Measurements from ENCODE around the gene CACNA1I.

The CACNA1I gene

DNA sequence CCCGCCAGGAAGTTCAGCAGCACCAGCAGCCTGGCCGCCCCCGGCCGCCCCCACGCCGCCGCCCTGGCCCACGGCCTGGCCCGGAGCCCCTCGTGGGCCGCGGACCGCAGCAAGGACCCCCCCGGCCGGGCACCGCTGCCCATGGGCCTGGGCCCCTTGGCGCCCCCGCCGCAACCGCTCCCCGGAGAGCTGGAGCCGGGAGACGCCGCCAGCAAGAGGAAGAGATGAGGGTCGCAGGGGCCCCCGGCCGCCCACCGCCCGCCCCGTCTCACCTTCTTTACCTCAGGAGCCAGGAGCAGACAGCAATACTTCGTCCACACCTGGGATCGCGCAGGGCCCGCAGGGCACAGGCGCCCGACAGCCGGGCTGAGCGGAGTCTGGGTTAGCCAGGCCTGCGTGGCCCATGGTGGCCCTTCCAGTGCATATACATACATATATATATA, 115.6 kb downstream of the CACNA1I start:
- TF ChIP-seq, protein P1, sequence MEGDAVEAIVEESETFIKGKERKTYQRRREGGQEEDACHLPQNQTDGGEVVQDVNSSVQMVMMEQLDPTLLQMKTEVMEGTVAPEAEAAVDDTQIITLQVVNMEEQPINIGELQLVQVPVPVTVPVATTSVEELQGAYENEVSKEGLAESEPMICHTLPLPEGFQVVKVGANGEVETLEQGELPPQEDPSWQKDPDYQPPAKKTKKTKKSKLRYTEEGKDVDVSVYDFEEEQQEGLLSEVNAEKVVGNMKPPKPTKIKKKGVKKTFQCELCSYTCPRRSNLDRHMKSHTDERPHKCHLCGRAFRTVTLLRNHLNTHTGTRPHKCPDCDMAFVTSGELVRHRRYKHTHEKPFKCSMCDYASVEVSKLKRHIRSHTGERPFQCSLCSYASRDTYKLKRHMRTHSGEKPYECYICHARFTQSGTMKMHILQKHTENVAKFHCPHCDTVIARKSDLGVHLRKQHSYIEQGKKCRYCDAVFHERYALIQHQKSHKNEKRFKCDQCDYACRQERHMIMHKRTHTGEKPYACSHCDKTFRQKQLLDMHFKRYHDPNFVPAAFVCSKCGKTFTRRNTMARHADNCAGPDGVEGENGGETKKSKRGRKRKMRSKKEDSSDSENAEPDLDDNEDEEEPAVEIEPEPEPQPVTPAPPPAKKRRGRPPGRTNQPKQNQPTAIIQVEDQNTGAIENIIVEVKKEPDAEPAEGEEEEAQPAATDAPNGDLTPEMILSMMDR (conservative IDR thresholded peaks at IDR 0.05; ENCODE audit: low read depth, low read length): no peak
- no peak for DNase-seq (ENCODE audit: low read depth)
- no peak overlapping the region for H3K4me3 ChIP-seq (ENCODE audit: low read length)

DNA sequence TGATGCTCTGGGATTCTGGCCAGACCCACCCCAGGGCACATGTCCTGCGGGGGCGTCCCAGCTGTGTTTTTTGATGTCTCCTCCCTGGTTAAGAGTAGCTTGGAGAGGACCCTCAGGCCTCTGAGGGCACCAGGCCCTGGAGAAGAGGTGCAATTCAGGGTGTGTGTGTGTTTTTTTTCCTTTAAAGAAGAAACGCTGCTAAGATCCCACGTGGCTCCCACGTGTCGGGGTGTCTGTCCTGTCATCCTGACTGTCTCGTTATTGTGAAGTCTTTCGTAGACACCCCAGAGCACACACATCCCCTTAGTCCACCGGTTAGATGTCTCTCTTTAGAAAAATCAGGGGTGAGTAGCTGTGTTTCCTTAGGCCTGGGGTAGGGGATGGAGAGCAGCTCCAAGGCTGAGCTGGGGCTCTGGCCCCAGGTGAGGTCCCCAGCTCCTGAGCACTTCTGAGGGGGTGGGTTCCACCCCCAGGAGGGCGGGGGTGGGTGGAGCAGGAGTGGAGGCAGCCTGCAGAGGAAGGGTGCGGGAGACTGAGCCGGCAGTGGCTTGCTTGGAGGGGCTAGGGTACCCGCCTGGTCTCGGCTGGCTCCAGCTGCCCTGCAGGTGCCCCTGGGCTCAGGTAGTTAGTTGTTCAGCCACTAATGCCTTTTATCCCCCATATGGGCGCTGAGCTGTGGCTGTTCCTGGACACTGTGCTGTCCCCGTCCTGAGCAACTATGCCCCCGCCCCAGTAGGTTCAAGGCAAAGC, 116.4 kb downstream of the CACNA1I start:
- H3K4me3 ChIP-seq (ENCODE audit: low read length): no peak overlapping the region
- DNase-seq (ENCODE audit: low read depth): no peak
- TF ChIP-seq, protein P1 (conservative IDR thresholded peaks at IDR 0.05; ENCODE audit: low read depth, low read length): no peak

DNA sequence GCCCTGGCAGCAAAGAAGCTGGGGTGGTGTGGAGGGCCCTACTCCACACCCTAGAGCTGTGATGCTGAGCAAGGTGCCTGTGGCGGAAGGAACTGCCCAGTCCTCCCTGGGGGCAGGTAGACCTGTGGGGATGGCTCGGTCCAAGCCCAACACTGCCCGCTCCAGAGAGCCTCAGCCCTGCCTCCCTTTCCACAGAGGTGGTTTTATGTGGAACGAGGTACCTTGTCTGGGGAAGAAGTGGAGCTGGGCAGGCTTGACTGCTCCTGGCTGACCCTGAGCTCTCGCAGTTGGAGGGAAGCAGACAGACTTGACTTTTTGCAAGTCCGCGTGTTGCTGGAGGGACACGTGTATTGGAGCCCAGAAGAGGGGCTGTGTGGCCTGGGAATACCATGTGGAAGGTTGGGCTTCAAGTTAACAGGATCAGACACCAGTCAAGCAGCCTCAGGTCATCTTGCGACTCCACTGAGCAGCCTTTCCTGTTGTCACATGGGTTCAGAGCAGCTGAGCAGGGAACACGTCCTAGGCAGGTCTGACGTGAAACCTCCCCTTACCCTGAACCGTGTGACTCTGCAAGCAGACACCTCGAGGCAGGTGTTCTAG, 117.7 kb downstream of the CACNA1I start:
- H3K4me3 ChIP-seq (ENCODE audit: low read length): no peak overlapping the region
- no peak for DNase-seq (ENCODE audit: low read depth)
- TF ChIP-seq, protein P1 (conservative IDR thresholded peaks at IDR 0.05; ENCODE audit: low read depth, low read length): no peak

DNA sequence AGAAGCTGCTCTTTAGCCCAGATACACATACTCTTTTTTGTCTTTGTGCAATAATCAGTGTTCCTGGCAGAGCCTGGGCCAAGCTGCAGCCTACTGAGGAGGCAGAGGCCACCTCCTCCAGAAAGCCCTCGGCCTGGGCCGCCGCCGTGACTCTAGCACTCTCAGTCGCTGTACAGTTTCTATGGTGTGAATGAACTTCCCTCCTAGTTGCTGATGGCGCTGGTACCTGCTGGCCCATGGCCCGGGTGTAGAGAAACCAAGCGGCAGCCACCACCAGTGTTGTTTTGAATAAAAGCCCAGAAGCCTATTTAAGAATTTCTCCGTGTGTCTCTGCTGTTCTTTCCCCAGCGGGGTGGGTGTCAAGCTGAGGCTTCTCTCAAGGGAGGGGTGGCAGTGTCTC, 118.9 kb downstream of the CACNA1I start:
- H3K4me3 ChIP-seq (ENCODE audit: low read length): no peak overlapping the region
- TF ChIP-seq, protein P1 (conservative IDR thresholded peaks at IDR 0.05; ENCODE audit: low read depth, low read length): no peak
- DNase-seq (ENCODE audit: low read depth): no peak

DNA sequence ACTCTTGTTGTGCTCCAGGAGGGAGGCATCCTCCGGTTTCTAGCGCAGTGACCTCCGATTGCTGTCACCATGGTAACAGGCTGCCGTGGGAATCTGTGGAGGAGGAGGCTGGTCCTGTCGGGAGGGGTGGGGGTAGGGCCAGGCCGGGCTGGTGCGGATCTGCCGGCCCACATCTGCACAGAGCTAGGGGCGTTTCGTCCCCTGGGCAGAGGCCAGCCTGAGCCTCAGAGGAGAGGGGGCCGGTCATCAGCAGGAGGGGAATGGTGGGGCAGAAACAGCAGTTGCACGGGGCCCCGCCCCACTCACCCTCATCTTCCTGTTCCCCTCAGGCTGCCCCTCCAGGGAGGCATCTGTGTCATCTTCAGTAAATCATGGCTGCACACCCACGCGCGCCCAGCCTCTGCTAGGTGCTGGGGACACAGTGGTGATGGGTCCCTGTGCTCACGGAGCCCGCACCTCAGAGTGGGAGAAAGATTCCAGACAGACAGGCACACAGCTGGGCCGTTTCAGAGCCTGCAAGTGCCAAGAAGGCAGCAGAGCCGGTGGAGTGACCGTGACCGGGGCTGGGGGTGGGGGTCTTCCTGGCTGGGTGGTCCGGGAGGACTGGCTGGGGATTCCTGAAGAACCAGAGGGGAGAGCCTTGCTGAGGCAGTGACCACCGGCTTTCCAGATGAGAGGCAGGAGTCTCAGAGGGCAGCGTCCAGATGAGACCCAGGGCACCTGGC, 120.5 kb downstream of the CACNA1I start:
- H3K4me3 ChIP-seq (ENCODE audit: low read length): no peak overlapping the region
- TF ChIP-seq, protein P1 (conservative IDR thresholded peaks at IDR 0.05; ENCODE audit: low read depth, low read length): no peak
- no peak for DNase-seq (ENCODE audit: low read depth)

DNA sequence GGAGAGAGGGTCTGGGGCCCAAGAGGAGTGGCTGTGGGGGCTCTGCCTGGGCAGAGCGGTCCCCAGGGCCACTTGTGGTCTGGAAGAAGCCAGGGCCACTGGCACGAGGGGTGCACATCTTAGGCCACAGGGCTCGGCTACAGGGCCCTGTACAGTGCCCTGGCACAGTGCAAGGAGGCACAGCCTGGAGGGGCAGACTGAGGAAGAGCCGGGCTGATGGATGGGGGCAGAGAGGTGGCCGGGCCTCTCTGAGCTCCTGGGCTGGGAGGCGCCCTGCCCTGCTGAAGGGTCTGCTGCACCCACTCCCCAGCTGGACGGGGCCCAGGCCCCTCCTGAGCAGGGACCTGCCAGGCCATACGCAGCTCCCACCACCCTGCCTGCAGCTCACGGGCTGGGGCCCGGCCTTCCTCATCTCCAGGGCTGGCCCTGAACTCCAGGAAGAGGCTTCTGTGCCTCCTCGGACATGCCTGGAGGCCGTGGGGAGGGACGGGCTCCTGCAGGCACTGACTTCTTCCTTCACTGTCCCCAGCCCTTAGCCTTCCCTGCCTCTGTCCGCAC, 123.5 kb downstream of the CACNA1I start:
- TF ChIP-seq, protein P1 (conservative IDR thresholded peaks at IDR 0.05; ENCODE audit: low read depth, low read length): no peak
- no peak for DNase-seq (ENCODE audit: low read depth)
- no peak overlapping the region for H3K4me3 ChIP-seq (ENCODE audit: low read length)

Data from retinal pigment epithelial cell (primary cell).